Measurements from ENCODE around the gene SCN5A. TPM values are rescaled to one million over a fixed set of nuclear protein-coding genes. Genes with fewer than 3 reads are reported as not detected.

SCN5A gene
- total and polyA plus RNA-seq, 5 donors from 2014 or later: not detected

DNA sequence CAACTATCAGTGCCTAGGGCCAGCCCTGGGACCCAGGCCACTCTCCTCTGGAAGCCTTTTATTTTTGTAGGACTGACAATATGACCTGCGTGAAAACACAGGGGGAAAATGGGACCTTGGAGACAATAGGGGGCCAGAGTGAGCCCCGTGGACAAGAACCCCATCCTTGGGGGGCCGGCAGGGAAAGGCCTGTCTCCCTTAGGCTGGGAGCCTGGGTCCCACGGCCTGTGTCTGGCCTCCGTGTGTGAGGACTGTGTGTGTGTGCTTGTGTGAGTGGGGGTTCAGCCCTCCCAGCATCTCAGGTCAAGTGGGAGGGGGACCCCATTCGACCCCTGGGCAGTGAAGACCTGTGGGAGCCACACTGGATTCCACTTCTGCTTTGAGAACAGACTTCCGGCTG, 100.0 kb downstream of the SCN5A start:
- peaks cover 9% of the 10 kb centered on the region for H3K27me3 Mint-ChIP-seq

DNA sequence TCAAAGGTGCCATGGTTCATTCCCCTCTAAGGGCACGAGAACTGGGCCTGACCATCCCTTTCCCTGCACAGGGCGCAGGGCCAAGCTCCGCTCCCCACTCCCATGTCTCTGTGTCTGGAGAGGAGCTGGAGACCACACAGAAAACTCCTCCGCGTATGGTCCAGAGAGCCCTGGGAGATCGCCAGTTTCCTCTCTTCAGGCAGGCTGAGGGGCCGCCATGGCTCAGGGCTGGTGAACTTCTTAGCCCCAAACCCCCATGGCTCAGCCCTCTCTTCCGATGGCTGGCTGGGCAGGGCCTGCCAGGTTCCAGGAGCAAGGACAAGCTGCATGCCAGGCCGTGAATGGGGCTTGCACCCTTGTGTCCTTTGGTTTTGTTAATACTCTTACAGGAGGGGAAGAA, 100.4 kb downstream of the SCN5A start:
- no peak for DNase-seq

More for the DNA sequence above, 100.0 kb downstream of the SCN5A start:
- no peak overlapping the region for H3K4me3 ChIP-seq (ENCODE audit: low read depth, low read length)
- Mint-ChIP-seq H3K4me1 (no peaks in the 10 kb centered on the region), H3K4me3 (no peak overlapping the region), H3K36me3 (no peaks in the 10 kb centered on the region), H3K27ac (no peak overlapping the region), H3K9me3 (peaks cover 0 to 2% (median 1%) of the 10 kb centered on the region in 7 donors)
- H3K36me3 ChIP-seq (ENCODE audit: control insufficient read depth, insufficient read depth, low read length): no peaks in the 10 kb centered on the region
- H3K27ac ChIP-seq (ENCODE audit: insufficient read depth, low read length, poor library complexity, severe bottlenecking): no peak overlapping the region
- H3K27me3 ChIP-seq (ENCODE audit: control insufficient read depth, insufficient read depth, low read length): no peaks in the 10 kb centered on the region
- no peaks in the 10 kb centered on the region for H3K4me1 ChIP-seq (ENCODE audit: control insufficient read depth, insufficient read depth, low read length, poor library complexity, severe bottlenecking)
- ATAC-seq (ENCODE audit: low read depth in 2 of 2) (no peak), DNase-seq (no peak)
- no peaks in the 10 kb centered on the region for H3K9me3 ChIP-seq (ENCODE audit: control insufficient read depth in 2 of 2, low read length in 2 of 2)

DNA sequence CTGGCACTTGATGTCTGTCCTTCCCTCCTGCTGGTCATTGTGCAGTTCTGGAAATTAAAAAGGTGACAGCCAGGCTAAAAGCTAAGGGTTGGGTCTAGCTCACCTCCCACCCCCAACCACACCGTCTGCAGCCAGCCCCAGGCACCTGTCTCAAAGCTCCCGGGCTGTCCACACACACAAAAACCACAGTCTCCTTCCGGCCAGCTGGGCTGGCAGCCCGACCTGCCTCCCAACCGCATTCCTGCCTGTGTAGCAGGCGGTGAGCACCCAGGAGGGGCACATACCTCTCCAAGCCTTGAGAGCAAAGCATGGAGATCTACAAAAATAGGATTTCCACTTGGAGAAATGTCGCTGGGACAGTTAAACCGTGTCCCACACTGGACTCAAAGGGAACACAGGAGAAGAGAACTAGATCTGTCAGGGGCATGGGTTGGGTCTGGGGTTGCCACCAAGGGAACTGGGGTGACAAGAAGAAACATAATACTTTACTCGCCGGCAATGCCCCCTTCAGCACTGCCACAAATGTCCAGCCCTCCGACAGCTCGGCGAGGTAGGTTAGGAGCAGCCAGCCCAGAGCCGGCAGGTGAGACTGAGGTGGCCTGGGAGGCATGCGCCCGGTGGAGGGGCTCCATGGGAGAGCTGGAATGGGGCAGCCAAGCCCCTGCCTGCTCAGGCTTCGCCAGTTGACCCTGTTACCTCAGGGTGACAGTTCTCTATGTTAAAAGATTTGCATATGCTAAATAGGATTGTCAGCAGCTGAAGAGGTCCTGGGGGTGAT, 101.1 kb downstream of the SCN5A start:
- no peak overlapping the region for H3K4me3 ChIP-seq (ENCODE audit: low read depth, low read length)
- no peaks in the 10 kb centered on the region for H3K4me1 ChIP-seq (ENCODE audit: control insufficient read depth, insufficient read depth, low read length, poor library complexity, severe bottlenecking)
- no peaks in the 10 kb centered on the region for H3K27me3 ChIP-seq (ENCODE audit: control insufficient read depth, insufficient read depth, low read length)
- Mint-ChIP-seq H3K36me3 (no peaks in the 10 kb centered on the region), H3K4me1 (no peaks in the 10 kb centered on the region), H3K27ac (no peak overlapping the region), H3K4me3 (no peak overlapping the region), H3K9me3 (peaks cover 0 to 2% (median 0%) of the 10 kb centered on the region in 7 donors), H3K27me3 (peaks cover 9% of the 10 kb centered on the region)
- H3K36me3 ChIP-seq (ENCODE audit: control insufficient read depth, insufficient read depth, low read length): no peaks in the 10 kb centered on the region
- ATAC-seq (ENCODE audit: low read depth in 2 of 2): no peak
- H3K9me3 ChIP-seq (ENCODE audit: control insufficient read depth in 2 of 2, low read length in 2 of 2): no peaks in the 10 kb centered on the region
- no peak overlapping the region for H3K27ac ChIP-seq (ENCODE audit: insufficient read depth, low read length, poor library complexity, severe bottlenecking)
- DNase-seq: no peak

More for the DNA sequence above, 100.4 kb downstream of the SCN5A start:
- no peak overlapping the region for H3K27ac ChIP-seq (ENCODE audit: insufficient read depth, low read length, poor library complexity, severe bottlenecking)
- no peak overlapping the region for H3K4me3 ChIP-seq (ENCODE audit: low read depth, low read length)
- Mint-ChIP-seq H3K36me3 (no peaks in the 10 kb centered on the region), H3K9me3 (peaks cover 0 to 2% (median 0%) of the 10 kb centered on the region in 7 donors), H3K27me3 (peaks cover 9% of the 10 kb centered on the region), H3K4me3 (no peak overlapping the region), H3K4me1 (no peaks in the 10 kb centered on the region), H3K27ac (no peak overlapping the region)
- ATAC-seq (ENCODE audit: low read depth in 2 of 2): no peak
- H3K27me3 ChIP-seq (ENCODE audit: control insufficient read depth, insufficient read depth, low read length): no peaks in the 10 kb centered on the region
- H3K36me3 ChIP-seq (ENCODE audit: control insufficient read depth, insufficient read depth, low read length): no peaks in the 10 kb centered on the region
- H3K4me1 ChIP-seq (ENCODE audit: control insufficient read depth, insufficient read depth, low read length, poor library complexity, severe bottlenecking): no peaks in the 10 kb centered on the region
- H3K9me3 ChIP-seq (ENCODE audit: control insufficient read depth in 2 of 2, low read length in 2 of 2): no peaks in the 10 kb centered on the region

DNA sequence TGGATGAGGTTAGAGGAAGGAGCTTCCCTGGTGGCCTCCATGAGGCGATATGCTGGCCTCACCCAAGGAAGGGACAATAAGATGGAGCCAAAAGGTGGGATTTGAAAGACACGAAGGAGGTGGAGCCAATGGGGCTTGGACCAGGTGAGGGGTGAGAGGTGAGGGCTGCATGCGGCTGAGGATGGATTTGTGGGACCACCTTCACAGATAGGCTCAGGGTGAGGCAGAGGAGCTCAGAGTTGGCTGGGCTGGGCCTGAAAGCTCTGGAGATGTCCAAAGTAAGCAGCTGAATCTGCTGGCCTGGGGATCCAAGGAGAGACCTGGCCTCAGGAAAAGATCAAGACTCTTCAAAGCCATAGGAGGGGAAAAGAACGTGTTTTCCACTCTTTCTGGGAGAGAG, 103.5 kb downstream of the SCN5A start:
- peaks cover 0 to 2% (median 0%) of the 10 kb centered on the region in 7 donors for H3K9me3 Mint-ChIP-seq
- no peak overlapping the region for H3K4me3 Mint-ChIP-seq
- H3K27me3 Mint-ChIP-seq: peaks cover 9% of the 10 kb centered on the region
- no peaks in the 10 kb centered on the region for H3K36me3 Mint-ChIP-seq
- no peaks in the 10 kb centered on the region for H3K9me3 ChIP-seq (ENCODE audit: control insufficient read depth in 2 of 2, low read length in 2 of 2)
- no peaks in the 10 kb centered on the region for H3K4me1 ChIP-seq (ENCODE audit: control insufficient read depth, insufficient read depth, low read length, poor library complexity, severe bottlenecking)
- DNase-seq (no peak), ATAC-seq (ENCODE audit: low read depth in 2 of 2) (no peak)
- no peak overlapping the region for H3K4me3 ChIP-seq (ENCODE audit: low read depth, low read length)
- no peak overlapping the region for H3K27ac ChIP-seq (ENCODE audit: insufficient read depth, low read length, poor library complexity, severe bottlenecking)
- no peaks in the 10 kb centered on the region for H3K27me3 ChIP-seq (ENCODE audit: control insufficient read depth, insufficient read depth, low read length)
- H3K27ac Mint-ChIP-seq: no peak overlapping the region
- no peaks in the 10 kb centered on the region for H3K36me3 ChIP-seq (ENCODE audit: control insufficient read depth, insufficient read depth, low read length)
- no peaks in the 10 kb centered on the region for H3K4me1 Mint-ChIP-seq

DNA sequence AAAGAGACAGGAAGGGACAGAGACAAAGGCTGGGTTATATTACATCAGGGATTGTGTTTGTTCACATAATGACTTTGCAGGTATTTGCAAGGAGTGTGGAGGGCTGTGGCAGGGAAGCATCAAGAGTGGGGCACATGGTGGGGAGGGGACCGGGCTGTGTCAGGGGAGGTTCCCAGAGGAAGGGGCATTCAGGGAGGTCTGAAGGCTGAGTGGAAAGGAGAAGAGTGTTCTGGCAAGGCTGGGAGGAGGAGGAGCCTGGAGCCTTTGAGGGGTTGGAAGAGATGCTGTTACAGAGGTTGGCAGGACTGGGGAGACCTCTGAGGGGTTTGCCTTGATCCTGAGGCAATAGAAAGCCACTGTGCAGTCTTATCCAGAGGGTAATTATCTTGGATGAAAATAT, 103.9 kb downstream of the SCN5A start:
- H3K4me3 Mint-ChIP-seq: no peak overlapping the region
- no peak overlapping the region for H3K27ac Mint-ChIP-seq
- peaks cover 0 to 2% (median 0%) of the 10 kb centered on the region in 7 donors for H3K9me3 Mint-ChIP-seq

DNA sequence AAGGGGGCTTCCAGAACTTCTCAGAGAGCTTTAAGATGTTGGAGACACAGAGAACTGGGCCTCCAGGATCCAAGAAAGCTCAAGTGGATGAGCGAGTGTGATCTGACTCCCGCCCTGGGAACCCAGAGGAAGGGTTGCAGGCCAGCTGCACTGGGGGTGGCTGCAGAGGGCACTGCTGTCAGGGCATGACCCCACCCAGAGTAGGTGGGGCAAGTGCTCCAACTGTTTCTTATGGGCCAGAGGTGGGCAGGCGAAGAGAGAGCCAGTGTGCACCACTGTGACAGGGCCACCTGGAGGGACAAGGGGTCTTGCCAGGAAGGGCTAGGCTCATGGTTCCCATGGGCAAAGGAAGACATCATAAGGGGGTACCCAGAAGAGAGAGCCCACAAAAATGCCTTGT, 104.6 kb downstream of the SCN5A start:
- Mint-ChIP-seq H3K27ac (no peak overlapping the region), H3K9me3 (peaks cover 0 to 1% (median 0%) of the 10 kb centered on the region in 7 donors), H3K36me3 (no peaks in the 10 kb centered on the region), H3K27me3 (peaks cover 7% of the 10 kb centered on the region), H3K4me1 (no peaks in the 10 kb centered on the region), H3K4me3 (no peak overlapping the region)
- no peaks in the 10 kb centered on the region for H3K36me3 ChIP-seq (ENCODE audit: control insufficient read depth, insufficient read depth, low read length)
- no peak for DNase-seq
- no peaks in the 10 kb centered on the region for H3K4me1 ChIP-seq (ENCODE audit: control insufficient read depth, insufficient read depth, low read length, poor library complexity, severe bottlenecking)
- no peak overlapping the region for H3K4me3 ChIP-seq (ENCODE audit: low read depth, low read length)
- H3K9me3 ChIP-seq (ENCODE audit: control insufficient read depth in 2 of 2, low read length in 2 of 2): no peaks in the 10 kb centered on the region
- H3K27ac ChIP-seq (ENCODE audit: insufficient read depth, low read length, poor library complexity, severe bottlenecking): no peak overlapping the region
- ATAC-seq (ENCODE audit: low read depth in 2 of 2): no peak
- no peaks in the 10 kb centered on the region for H3K27me3 ChIP-seq (ENCODE audit: control insufficient read depth, insufficient read depth, low read length)

More for the DNA sequence above, 103.9 kb downstream of the SCN5A start:
- no peak for DNase-seq
- Mint-ChIP-seq H3K27me3 (peaks cover 9% of the 10 kb centered on the region), H3K36me3 (no peaks in the 10 kb centered on the region), H3K4me1 (no peaks in the 10 kb centered on the region)
- Histone ChIP-seq H3K27ac (ENCODE audit: insufficient read depth, low read length, poor library complexity, severe bottlenecking) (no peak overlapping the region), H3K36me3 (ENCODE audit: control insufficient read depth, insufficient read depth, low read length) (no peaks in the 10 kb centered on the region), H3K27me3 (ENCODE audit: control insufficient read depth, insufficient read depth, low read length) (no peaks in the 10 kb centered on the region), H3K9me3 (ENCODE audit: control insufficient read depth in 2 of 2, low read length in 2 of 2) (no peaks in the 10 kb centered on the region), H3K4me1 (ENCODE audit: control insufficient read depth, insufficient read depth, low read length, poor library complexity, severe bottlenecking) (no peaks in the 10 kb centered on the region), H3K4me3 (ENCODE audit: low read depth, low read length) (no peak overlapping the region)
- no peak for ATAC-seq (ENCODE audit: low read depth in 2 of 2)

DNA sequence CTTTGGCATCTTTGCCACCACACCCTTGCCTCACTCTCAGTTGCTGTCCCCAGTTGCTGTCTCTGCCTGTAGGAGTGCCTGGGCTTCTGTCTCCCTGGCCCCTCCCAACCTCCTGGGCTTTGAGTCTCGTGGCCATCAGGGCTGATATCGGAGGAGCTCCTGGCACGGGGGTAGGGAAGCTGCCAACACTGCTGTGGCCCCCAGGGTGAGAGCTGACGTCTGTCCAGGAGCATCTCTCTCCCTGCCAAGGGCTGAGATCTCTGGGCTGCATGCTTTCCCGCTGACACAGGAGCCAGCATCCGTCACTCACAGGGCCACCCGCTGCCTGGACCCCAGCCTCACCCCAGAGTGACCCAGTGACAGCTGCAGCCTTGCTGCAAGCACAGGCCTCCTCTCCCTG, 105.9 kb downstream of the SCN5A start:
- no peaks in the 10 kb centered on the region for H3K9me3 ChIP-seq (ENCODE audit: control insufficient read depth in 2 of 2, low read length in 2 of 2)

More for the DNA sequence above, 105.9 kb downstream of the SCN5A start:
- H3K27ac ChIP-seq (ENCODE audit: insufficient read depth, low read length, poor library complexity, severe bottlenecking): no peak overlapping the region
- H3K4me3 ChIP-seq (ENCODE audit: low read depth, low read length): no peak overlapping the region
- H3K36me3 Mint-ChIP-seq: peaks cover 4% of the 10 kb centered on the region
- no peaks in the 10 kb centered on the region for H3K4me1 ChIP-seq (ENCODE audit: control insufficient read depth, insufficient read depth, low read length, poor library complexity, severe bottlenecking)
- no peak overlapping the region for H3K27ac Mint-ChIP-seq
- DNase-seq: no peak
- H3K4me1 Mint-ChIP-seq: no peaks in the 10 kb centered on the region
- no peak for ATAC-seq (ENCODE audit: low read depth in 2 of 2)
- H3K27me3 ChIP-seq (ENCODE audit: control insufficient read depth, insufficient read depth, low read length): no peaks in the 10 kb centered on the region
- peaks cover 0 to 1% (median 0%) of the 10 kb centered on the region in 7 donors for H3K9me3 Mint-ChIP-seq
- H3K36me3 ChIP-seq (ENCODE audit: control insufficient read depth, insufficient read depth, low read length): no peaks in the 10 kb centered on the region
- no peak overlapping the region for H3K4me3 Mint-ChIP-seq
- H3K27me3 Mint-ChIP-seq: peaks cover 6% of the 10 kb centered on the region
